Mucosa of gallbladder (tissue), 1 donor: ENCODE measurements around the gene ZNF184. TPM values are rescaled to one million over a fixed set of nuclear protein-coding genes. Genes with fewer than 3 reads are reported as not detected.

Source experiments
- DNase-seq: peaks from one replicate; pipeline ENCODE4 v3.0.0-alpha.2; 2020; ENCODE audit warnings: low spot score
- total RNA-seq: library from RNA; stranded (reverse); gene quantifications from one replicate; pipeline ENCODE4 v1.2.1, GENCODE V29; 2021
- donor health status: DM: no; HTN: no; CAD: no.

ZNF184 gene
- total RNA-seq, result 6.4 TPM

- peak; percentile 97 for DNase-seq
Observed at GRCh38 chr6:27472617-27473400, at the start of gene ZNF184. Gene ZNF184 (minus strand): TSS chr6:27473105. CDS start chr6:27472294, 811 bp downstream.

GRCh38 chr6:27518881-27519795 is 46.2 kb upstream of the ZNF184 start:
- peak; percentile 71 for DNase-seq

- DNase-seq, result no peak
Observed at GRCh38 chr6:27517928-27518787, 45.3 kb upstream of the ZNF184 start.

- DNase-seq, result no peak
Observed at GRCh38 chr6:27517238-27517637, 44.3 kb upstream of the ZNF184 start.

GRCh38 chr6:27514906-27515495 is 42.1 kb upstream of the ZNF184 start:
- DNase-seq, result no peak

- DNase-seq, result no peak
Observed at GRCh38 chr6:27512525-27512924, 39.6 kb upstream of the ZNF184 start.

GRCh38 chr6:27507041-27507956 is 34.4 kb upstream of the ZNF184 start:
- no peak for DNase-seq

GRCh38 chr6:27505209-27506027 is 32.5 kb upstream of the ZNF184 start:
- DNase-seq, result peak; percentile 29

- DNase-seq, result peak; percentile 52
Observed at GRCh38 chr6:27503436-27504030, 30.6 kb upstream of the ZNF184 start.

GRCh38 chr6:27502508-27503435 is 29.9 kb upstream of the ZNF184 start:
- peak; percentile 52 for DNase-seq

GRCh38 chr6:27501187-27501586 is 28.3 kb upstream of the ZNF184 start:
- no peak for DNase-seq

- no peak for DNase-seq
Observed at GRCh38 chr6:27500177-27500576, 27.3 kb upstream of the ZNF184 start.

GRCh38 chr6:27495386-27496135 is 22.7 kb upstream of the ZNF184 start:
- no peak for DNase-seq

GRCh38 chr6:27494987-27495385 is 22.1 kb upstream of the ZNF184 start:
- no peak for DNase-seq

- no peak for DNase-seq
Observed at GRCh38 chr6:27494103-27494502, 21.2 kb upstream of the ZNF184 start.

GRCh38 chr6:27492631-27493190 is 19.8 kb upstream of the ZNF184 start:
- DNase-seq, result no peak
